HG02759 (cell line): ENCODE data around the gene NOPCHAP1.

ENCODE experiments used
- ATAC-seq: cut with Tn5 transposase; IDR thresholded peaks from one replicate; pipeline ENCODE4 v1.9.1; 2021; ENCODE audit warnings: mild to moderate bottlenecking, moderate library complexity; ENCODE audit not compliant: unreplicated experiment

Gene NOPCHAP1

DNA sequence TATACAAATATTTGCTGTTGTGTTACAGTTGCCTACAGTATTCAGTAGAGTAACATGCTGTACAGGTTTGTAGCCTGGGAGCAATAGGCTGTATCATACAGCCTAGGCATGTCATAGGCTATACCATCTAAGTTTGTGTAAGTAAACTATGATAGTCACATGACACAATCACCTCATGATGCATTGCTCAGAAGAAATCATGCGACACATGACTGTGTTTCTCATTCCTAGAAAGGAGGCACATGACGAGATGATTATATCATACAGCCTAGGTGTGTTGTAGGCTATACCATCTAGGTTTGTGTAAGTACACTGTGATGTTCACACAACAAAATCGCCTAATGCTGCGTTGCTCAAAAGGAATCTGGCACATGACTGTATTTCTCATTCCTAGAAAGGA lies 31.9 kb downstream of the NOPCHAP1 start:
- ATAC-seq: no peak

DNA sequence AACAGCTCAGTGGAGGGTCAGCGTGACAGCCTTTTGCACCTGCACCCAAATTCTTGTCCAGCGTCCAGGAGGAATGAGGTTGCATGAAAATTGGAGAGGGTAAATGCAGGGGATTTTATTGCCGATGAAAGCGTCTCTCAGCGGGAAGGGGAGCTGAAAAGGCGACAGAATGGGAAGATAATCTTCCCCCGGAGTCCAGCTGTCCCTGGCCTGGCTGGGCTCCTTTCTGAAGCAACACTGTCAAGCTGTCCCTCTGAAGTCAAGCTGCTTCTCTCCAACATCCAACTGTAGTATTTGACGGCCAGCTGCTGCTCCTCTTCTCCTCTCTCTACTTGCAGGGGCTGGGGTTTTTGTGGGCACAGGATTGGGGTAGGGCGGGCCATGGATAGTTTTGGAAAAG lies 32.7 kb downstream of the NOPCHAP1 start:
- no peak for ATAC-seq

DNA sequence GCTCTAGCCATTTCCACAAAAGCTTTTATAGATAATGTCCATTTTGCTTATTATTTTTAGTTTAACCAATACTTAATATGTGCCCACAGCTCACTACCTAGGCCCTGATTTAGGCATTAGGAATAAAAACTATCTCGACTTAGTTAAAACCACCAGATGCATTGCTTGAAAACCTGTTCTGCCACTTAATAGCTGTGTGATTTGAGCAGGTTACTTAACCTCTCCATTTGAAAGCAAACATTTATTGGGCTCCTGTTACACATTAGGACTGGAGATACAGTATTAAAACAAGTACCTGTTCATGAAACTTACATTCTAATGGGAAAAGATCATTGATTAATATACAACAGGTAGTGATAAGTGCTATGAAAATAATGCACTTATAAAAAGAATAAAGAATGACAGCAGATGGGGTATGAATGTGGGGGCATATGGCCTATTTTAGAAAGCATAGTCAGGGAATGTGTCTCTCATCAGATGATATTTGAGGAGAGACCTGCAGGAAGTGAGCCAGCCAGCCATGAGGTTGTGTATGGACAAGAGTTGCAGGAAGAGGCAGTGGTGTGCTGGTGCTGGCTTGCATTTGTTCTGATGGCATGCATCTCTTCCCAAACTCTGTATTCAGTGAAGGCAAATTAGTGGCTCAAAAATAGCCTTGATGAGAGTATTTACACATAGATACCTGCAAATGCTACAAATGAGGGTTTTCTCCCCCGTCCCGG lies 34.3 kb downstream of the NOPCHAP1 start:
- ATAC-seq: no peak

DNA sequence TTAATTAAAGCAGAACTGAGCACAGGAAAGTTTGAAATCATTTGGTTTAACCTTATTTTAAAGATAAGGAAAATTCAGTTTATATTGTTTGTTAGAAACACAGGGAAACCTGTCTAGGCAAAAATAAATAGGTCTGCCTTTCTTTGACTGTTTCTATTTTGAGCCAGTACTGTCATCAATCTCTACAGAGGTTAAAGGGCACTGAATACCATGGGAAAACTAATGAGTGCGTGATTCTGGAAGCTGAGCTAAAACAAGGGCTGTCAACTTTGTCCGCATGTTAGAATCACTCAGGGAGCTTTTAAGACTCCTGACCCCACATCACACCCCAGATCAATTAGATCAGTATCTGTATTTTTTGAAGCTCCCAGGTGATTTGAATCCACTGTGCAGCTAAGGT lies 38.8 kb downstream of the NOPCHAP1 start:
- no peak for ATAC-seq

DNA sequence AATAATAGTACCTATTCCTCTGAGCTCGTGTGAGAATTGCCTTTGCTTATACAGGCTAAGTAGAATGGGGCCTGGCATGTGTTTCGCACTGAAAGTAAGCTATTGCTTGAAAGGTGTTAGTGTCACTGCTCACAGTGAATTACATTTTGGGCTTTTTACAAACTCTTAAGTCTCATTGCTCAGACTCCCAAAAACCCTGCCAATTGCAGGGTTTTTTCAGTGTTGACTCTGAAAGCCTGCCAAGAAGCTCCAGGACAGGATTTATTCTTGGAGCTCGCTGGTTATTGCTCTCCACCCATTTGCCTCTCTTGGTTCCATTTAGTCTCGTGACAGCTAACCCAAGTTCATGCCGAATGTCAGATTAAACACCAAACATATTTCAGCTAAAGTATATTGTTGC lies 39.8 kb downstream of the NOPCHAP1 start:
- no peak for ATAC-seq

DNA sequence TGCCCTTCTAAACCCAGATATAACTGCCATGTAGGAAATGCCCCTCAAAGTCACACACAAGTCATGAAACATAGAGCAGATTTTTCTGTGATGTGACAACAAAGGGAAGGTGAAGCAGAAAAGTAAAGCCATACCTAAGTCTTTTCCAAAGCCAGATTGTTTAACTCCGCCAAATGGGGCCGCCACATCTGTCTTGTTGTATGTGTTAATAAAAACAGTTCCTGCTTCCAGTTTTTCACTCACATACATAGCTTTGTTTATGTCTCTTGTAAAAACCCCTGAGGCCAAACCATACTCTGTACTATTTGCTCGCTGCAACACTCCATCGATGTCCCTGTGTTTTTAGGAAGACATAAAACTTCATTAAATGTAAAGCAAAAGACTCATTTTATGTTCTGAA lies 40.3 kb downstream of the NOPCHAP1 start:
- ATAC-seq: no peak

- ATAC-seq: peak; percentile 88
These were observed 45.0 kb downstream of the NOPCHAP1 start for GRCh38 chr12:105030820-105031807.

DNA sequence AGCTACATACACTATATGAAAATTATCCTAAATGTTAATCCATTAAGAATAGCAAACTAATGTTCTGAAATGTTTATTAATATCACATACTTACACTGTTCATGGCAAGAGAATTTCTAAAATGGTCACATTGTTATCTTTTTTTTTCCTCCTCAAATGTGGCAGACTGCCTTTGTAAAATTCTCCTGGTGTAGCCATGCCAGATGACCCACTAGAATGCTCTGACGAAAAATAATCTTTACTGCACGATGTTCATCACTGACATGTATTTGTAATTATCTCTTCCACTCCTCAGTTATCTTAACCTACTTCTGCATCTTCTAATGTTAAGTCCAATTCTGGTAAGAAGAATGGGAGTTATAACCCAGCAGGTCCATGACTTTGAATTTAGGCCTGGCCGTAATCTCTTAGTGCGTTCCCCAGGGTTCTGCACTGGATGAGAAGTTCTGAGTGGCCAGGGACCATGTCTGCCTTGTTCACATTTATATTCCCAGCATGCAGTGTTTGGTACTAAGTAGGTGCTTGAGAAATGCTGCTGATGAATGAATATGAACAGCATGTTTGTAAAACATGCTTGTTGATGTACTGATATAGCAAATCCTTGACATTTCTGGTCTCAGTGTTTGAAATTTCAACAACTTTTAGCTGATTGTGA lies 46.7 kb downstream of the NOPCHAP1 start:
- ATAC-seq: no peak

DNA sequence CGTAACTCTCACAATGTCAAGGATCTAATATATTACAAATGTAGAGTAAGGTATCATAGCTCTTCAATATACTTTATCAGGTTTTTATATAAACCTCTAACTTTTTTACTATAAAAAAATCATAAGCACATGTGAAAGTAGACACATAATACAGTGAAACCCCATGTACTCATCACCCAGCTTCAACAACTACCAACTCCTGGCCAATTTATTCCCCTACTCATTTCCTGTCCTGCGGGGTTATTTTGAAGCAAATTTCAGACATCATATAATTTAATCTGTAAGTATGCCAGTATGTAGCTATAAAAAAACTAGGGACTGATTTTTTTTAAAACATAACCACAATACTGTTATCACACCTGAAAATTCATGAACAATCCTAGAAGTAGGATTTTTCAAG lies 47.7 kb downstream of the NOPCHAP1 start:
- ATAC-seq: no peak
